Omental fat pad (tissue), 4 donors: Measurements from ENCODE around the gene GALNT5. TPM values are rescaled to one million over a fixed set of nuclear protein-coding genes. Genes with fewer than 3 reads are reported as not detected.
A peak's percentile ranks its signal among the peaks of the same experiment; 100 is the strongest.
"Not testable (repeated sequence)": the region's sequence is repeated elsewhere in the genome, so short reads cannot be mapped to it uniquely, and the experiment has no call there.

ENCODE experiments used
- ATAC-seq: fragments of 150-250 bp; one replicate; pipeline ENCODE4 v1.9.1; 2016; ENCODE audit warnings: mild to moderate bottlenecking, moderate library complexity; ENCODE audit not compliant: low FRiP score
- DNase-seq: peaks from one replicate; pipeline ENCODE4 v3.0.0-alpha.2; 2019; ENCODE audit warnings: low spot score
- CTCF ChIP-seq, 3 donors: fragments of 450-650 bp; IDR thresholded peaks; one replicate each; pipeline ENCODE4 v1.5.1; 2016 to 2017; ENCODE audit warnings: antibody characterized with exemption in 3 of 3, mild to moderate bottlenecking in 3 of 3, moderate library complexity in 2 of 3
- total RNA-seq, 4 donors: library from RNA; depleted of rRNA; stranded (reverse); fragments of >200 nt; gene quantifications; one replicate each; pipeline ENCODE4 v1.1.0, GENCODE V29; 2016

The GALNT5 gene
- total RNA-seq, 4 donors from 2014 or later: 0.06 to 0.16 (median 0.09) TPM; not detected in 1

GRCh38 chr2:157333304-157334047 is 76.0 kb downstream of the GALNT5 start:
- ATAC-seq: no peak
- no peak for TF ChIP-seq CTCF (IDR thresholded peaks at IDR 0.05)
- no peak for DNase-seq

- no peak for ATAC-seq
- no peak for TF ChIP-seq CTCF (IDR thresholded peaks at IDR 0.05)
- no peak for DNase-seq
These were observed 76.8 kb downstream of the GALNT5 start for GRCh38 chr2:157334335-157334734.

- TF ChIP-seq CTCF (IDR thresholded peaks at IDR 0.05): no peak
- no peak for ATAC-seq
- no peak for DNase-seq
These were observed 77.3 kb downstream of the GALNT5 start for GRCh38 chr2:157334797-157335196.

GRCh38 chr2:157336137-157337010 is 78.9 kb downstream of the GALNT5 start:
- ATAC-seq: no peak
- peak; percentile 51 for DNase-seq
- TF ChIP-seq CTCF (IDR thresholded peaks at IDR 0.05): peak in 1 of 3 donors; percentile 14

GRCh38 chr2:157337978-157338377 is 80.5 kb downstream of the GALNT5 start:
- no peak for TF ChIP-seq CTCF (IDR thresholded peaks at IDR 0.05)
- no peak for ATAC-seq
- no peak for DNase-seq

- ATAC-seq (no peak), DNase-seq (no peak)
- TF ChIP-seq CTCF (IDR thresholded peaks at IDR 0.05): no peak
These were observed 82.6 kb downstream of the GALNT5 start for GRCh38 chr2:157339965-157340655.

GRCh38 chr2:157341381-157341780 is 83.9 kb downstream of the GALNT5 start:
- not testable (repeated sequence) for ATAC-seq, DNase-seq
